Calu3 (cell line): ENCODE results near the gene CSF1R. TPM values are rescaled to one million over a fixed set of nuclear protein-coding genes. Genes with fewer than 3 reads are reported as not detected.

Source experiments
- BruUV-seq: library from RNA; stranded (reverse); fragments of 400-500 nt; replicated peaks from 2 replicates; lab custom pipeline; 2021; lab: Mats Ljungman, UMichigan
- CTCF ChIA-PET: fragments of 300-600 bp; sonication (Branson Sonifier 250); formaldehyde crosslinking; loops from one replicate; lab custom pipeline; 2022; ENCODE audit warnings: antibody characterized with exemption; lab: Charles Lee
- DNase-seq: peaks from one replicate; pipeline ENCODE4 v3.0.0; 2022
- H3K27ac Mint-ChIP-seq: one replicate; pipeline ENCODE4 v1.8.0; 2022; ENCODE audit warnings: mixed read lengths; ENCODE audit not compliant: unreplicated experiment
- H3K27me3 Mint-ChIP-seq: one replicate; pipeline ENCODE4 v1.8.0; 2022; ENCODE audit warnings: mixed read lengths; ENCODE audit not compliant: unreplicated experiment
- H3K36me3 Mint-ChIP-seq: one replicate; pipeline ENCODE4 v1.8.0; 2022; ENCODE audit warnings: mild to moderate bottlenecking, moderate library complexity, mixed read lengths; ENCODE audit not compliant: insufficient read depth, unreplicated experiment
- H3K4me1 Mint-ChIP-seq: one replicate; pipeline ENCODE4 v1.8.0; 2022; ENCODE audit warnings: mild to moderate bottlenecking, low read depth, mixed read lengths; ENCODE audit not compliant: unreplicated experiment
- H3K4me3 Mint-ChIP-seq: one replicate; pipeline ENCODE4 v1.8.0; 2022; ENCODE audit warnings: mild to moderate bottlenecking, low read depth, moderate library complexity, mixed read lengths; ENCODE audit not compliant: unreplicated experiment
- H3K9me3 Mint-ChIP-seq: one replicate; pipeline ENCODE4 v1.8.0; 2022; ENCODE audit warnings: low read depth, mixed read lengths; ENCODE audit not compliant: unreplicated experiment
- CTCF ChIP-seq: fragments of 200-600 bp; IDR thresholded peaks from one replicate; pipeline ENCODE4 v1.8.0; 2022; ENCODE audit warnings: antibody characterized with exemption; ENCODE audit not compliant: unreplicated experiment
- intact Hi-C: fragments of 100-400 bp; cut with micrococcal nuclease; formaldehyde crosslinking; loops from one replicate; pipeline ENCODE4 v1.10.0; 2022; ENCODE audit not compliant: unreplicated experiment
- total RNA-seq: library from RNA; stranded (reverse); gene quantifications from 2 replicates; pipeline ENCODE4 v1.2.3, GENCODE V29; 2022

The CSF1R gene
- total RNA-seq, 1 experiment from 2014 or later: not detected

GRCh38 chr5:150016537-150016936 is 69.8 kb downstream of the CSF1R start:
- TF ChIP-seq CTCF: no peak
- intact Hi-C loops: no loop called here
- no peak for DNase-seq
- Mint-ChIP-seq H3K9me3 (no peaks in the 10 kb centered on the region), H3K4me3 (no peak overlapping the region), H3K4me1 (peaks cover 44% of the 10 kb centered on the region), H3K27me3 (no peaks in the 10 kb centered on the region), H3K27ac (no peak overlapping the region), H3K36me3 (peaks cover 55% of the 10 kb centered on the region)
- CTCF ChIA-PET: interaction anchor here (0.7 kb wide), 2 partner anchors 10 to 60 kb away, joined by 3 to 10 read pairs; no protein-coding TSS in a partner anchor
- BruUV-seq: no TSS peak

GRCh38 chr5:150015415-150015814 is 70.9 kb downstream of the CSF1R start:
- no peak overlapping the region for H3K4me3 Mint-ChIP-seq
- no peak overlapping the region for H3K27ac Mint-ChIP-seq
- DNase-seq: no peak
- TF ChIP-seq CTCF: no peak
- H3K4me1 Mint-ChIP-seq: peaks cover 32% of the 10 kb centered on the region
- CTCF ChIA-PET: interaction anchor here (0.7 kb wide), 1 partner anchor 16 kb away, joined by 6 read pairs; no protein-coding TSS in a partner anchor
- H3K27me3 Mint-ChIP-seq: no peaks in the 10 kb centered on the region
- H3K36me3 Mint-ChIP-seq: peaks cover 45% of the 10 kb centered on the region
- H3K9me3 Mint-ChIP-seq: no peaks in the 10 kb centered on the region
- BruUV-seq: no TSS peak
- intact Hi-C loops: no loop called here

- TF ChIP-seq CTCF: no peak
- Mint-ChIP-seq H3K4me3 (no peak overlapping the region), H3K36me3 (peaks cover 40% of the 10 kb centered on the region), H3K27ac (no peak overlapping the region), H3K27me3 (no peaks in the 10 kb centered on the region), H3K4me1 (peaks cover 24% of the 10 kb centered on the region), H3K9me3 (no peaks in the 10 kb centered on the region)
- CTCF ChIA-PET: no interaction called here
- intact Hi-C loops: no loop called here
- no peak for DNase-seq
- no TSS peak for BruUV-seq
Observed at GRCh38 chr5:150014456-150014855, 71.9 kb downstream of the CSF1R start.

- BruUV-seq: no TSS peak
- CTCF ChIA-PET: no interaction called here
- no peak overlapping the region for H3K4me3 Mint-ChIP-seq
- no peak for DNase-seq
- no peak overlapping the region for H3K27ac Mint-ChIP-seq
- TF ChIP-seq CTCF: no peak
- intact Hi-C loops: no loop called here
- no peaks in the 10 kb centered on the region for H3K27me3 Mint-ChIP-seq
- peaks cover 35% of the 10 kb centered on the region for H3K36me3 Mint-ChIP-seq
- no peaks in the 10 kb centered on the region for H3K9me3 Mint-ChIP-seq
- H3K4me1 Mint-ChIP-seq: peaks cover 18% of the 10 kb centered on the region
Observed at GRCh38 chr5:150013931-150014330, 72.4 kb downstream of the CSF1R start.
